ENCODE measurements around the gene MLLT6. TPM values are rescaled to one million over a fixed set of nuclear protein-coding genes. Genes with fewer than 3 reads are reported as not detected.
"Not testable (repeated sequence)": the region's sequence is repeated elsewhere in the genome, so short reads cannot be mapped to it uniquely, and the experiment has no call there.

MLLT6 gene
- total RNA-seq, 2 donors from 2014 or later, result 82.5 to 87.9 TPM

GRCh38 chr17:38719289-38719942 lies 14.3 kb downstream of the MLLT6 start:
- intact Hi-C loops (cut with DNase I, micrococcal nuclease), result no loop called here
- ATAC-seq, result no peak
- no peak for DNase-seq

- ATAC-seq (no peak), DNase-seq (no peak)
- intact Hi-C loops (cut with DNase I, micrococcal nuclease), result no loop called here
These were observed 15.0 kb downstream of the MLLT6 start for GRCh38 chr17:38719943-38720641.

- DNase-seq (no peak), ATAC-seq (no peak)
- intact Hi-C loops (cut with DNase I, micrococcal nuclease), result no loop called here
These were observed 15.9 kb downstream of the MLLT6 start for GRCh38 chr17:38720941-38721340.

- DNase-seq (no peak), ATAC-seq (no peak)
- intact Hi-C loops (cut with DNase I, micrococcal nuclease), result no loop called here
These were observed 16.7 kb downstream of the MLLT6 start for GRCh38 chr17:38721802-38722201.

- peak; percentile 79 for DNase-seq
- ATAC-seq, result peak; percentile 58
- intact Hi-C loops (cut with DNase I, micrococcal nuclease), result no loop called here
These were observed 19.4 kb downstream of the MLLT6 start for GRCh38 chr17:38724337-38724988.

- DNase-seq, result no peak
- ATAC-seq, result no peak
- intact Hi-C loops (cut with DNase I, micrococcal nuclease), result no loop called here
These were observed 20.0 kb downstream of the MLLT6 start for GRCh38 chr17:38725066-38725465.

- peak; percentile 76 to 83 for DNase-seq
- peak; percentile 67 for ATAC-seq
- intact Hi-C loops (cut with DNase I, micrococcal nuclease), result not testable (repeated sequence)
These were observed 21.1 kb downstream of the MLLT6 start for GRCh38 chr17:38726145-38726544.

GRCh38 chr17:38727736-38728135 lies 22.7 kb downstream of the MLLT6 start:
- intact Hi-C loops (cut with DNase I, micrococcal nuclease), result no loop called here
- no peak for ATAC-seq
- DNase-seq, result no peak

GRCh38 chr17:38728290-38728831 lies 23.3 kb downstream of the MLLT6 start:
- no peak for DNase-seq
- no peak for ATAC-seq
- intact Hi-C loops (cut with DNase I, micrococcal nuclease), result no loop called here

- DNase-seq, result no peak
These were observed 24.4 kb downstream of the MLLT6 start for GRCh38 chr17:38729368-38729885.

GRCh38 chr17:38729886-38730525 lies 24.9 kb downstream of the MLLT6 start, which contains the start of gene CISD3:
TSS of gene CISD3 (plus strand) at chr17:38730341. CDS start at chr17:38730359, 18 bp downstream.
- ATAC-seq (peak; percentile 62), DNase-seq (peak; percentile 85 to 91)
- intact Hi-C loops (cut with DNase I, micrococcal nuclease), result loop anchor here in 1 of 2 donors (5.0 kb wide), 1 partner anchor 53 kb away; no protein-coding TSS in a partner anchor

More at GRCh38 chr17:38729368-38729885, 24.4 kb downstream of the MLLT6 start:
- no peak for ATAC-seq
- intact Hi-C loops (cut with DNase I, micrococcal nuclease), result no loop called here

GRCh38 chr17:38730526-38731379 lies 25.7 kb downstream of the MLLT6 start:
- intact Hi-C loops (cut with DNase I, micrococcal nuclease), result loop anchor here in 1 of 2 donors (5.0 kb wide), 1 partner anchor 53 kb away; no protein-coding TSS in a partner anchor
- DNase-seq (peak; percentile 95 to 96), ATAC-seq (peak; percentile 71)

- intact Hi-C loops (cut with DNase I, micrococcal nuclease), result loop anchor here in 1 of 2 donors (5.0 kb wide), 1 partner anchor 54 kb away; no protein-coding TSS in a partner anchor
- ATAC-seq (peak; percentile 3), DNase-seq (peak; percentile 75 to 81)
These were observed 26.6 kb downstream of the MLLT6 start for GRCh38 chr17:38731526-38732294.

- intact Hi-C loops (cut with DNase I, micrococcal nuclease), result loop anchor here in 1 of 2 donors (5.0 kb wide), 1 partner anchor 55 kb away; no protein-coding TSS in a partner anchor
- ATAC-seq (peak; percentile 39), DNase-seq (no peak)
These were observed 27.6 kb downstream of the MLLT6 start for GRCh38 chr17:38732376-38733281.

GRCh38 chr17:38733282-38733981 lies 28.4 kb downstream of the MLLT6 start:
- intact Hi-C loops (cut with DNase I, micrococcal nuclease), result loop anchor here in 1 of 2 donors (5.0 kb wide), 1 partner anchor 56 kb away; no protein-coding TSS in a partner anchor
- peak in 1 of 2 donors; percentile 56 for DNase-seq
- ATAC-seq, result no peak

All from left colon (tissue), 2 donors.